Cardiac septum (tissue), 1 donor: Measurements from ENCODE around the gene CD14. TPM values are rescaled to one million over a fixed set of nuclear protein-coding genes. Genes with fewer than 3 reads are reported as not detected.
"Not testable (repeated sequence)": the region's sequence is repeated elsewhere in the genome, so short reads cannot be mapped to it uniquely, and the experiment has no call there.

Source experiments
- DNase-seq: peaks from one replicate; pipeline ENCODE4 v3.0.0-alpha.2; 2020; ENCODE audit warnings: low spot score
- intact Hi-C: fragments of 100-400 bp; cut with DNase I; formaldehyde crosslinking; loops from one replicate; pipeline ENCODE4 v1.14.0; 2022
- microRNA-seq: library from miRNA; unstranded; fragments of <30 nt; microRNA quantifications from one replicate; pipeline ENCODE4 v1.2.0, GENCODE V29; 2020
- total RNA-seq: library from RNA; stranded (reverse); fragmentation: NEBNext Ultra II Directional; extraction: Animal tissue kit (Norgen Biotek cat#: 25700); gene quantifications from one replicate; pipeline ENCODE4 v1.2.1, GENCODE V29; 2021
- donor health status: DM: no; HTN: no; CAD: no.

The CD14 gene
- total RNA-seq, 1 donor from 2014 or later = 29.6 TPM

GRCh38 chr5:140603734-140604133, 29.2 kb downstream of the CD14 start:
- DNase-seq = no peak
- intact Hi-C loops = no loop called here

GRCh38 chr5:140603446-140603698, 29.6 kb downstream of the CD14 start:
- DNase-seq, intact Hi-C loops: not testable (repeated sequence)

GRCh38 chr5:140602147-140602546, 30.8 kb downstream of the CD14 start:
- no peak for DNase-seq
- intact Hi-C loops = no loop called here

GRCh38 chr5:140600096-140600495, 32.9 kb downstream of the CD14 start:
- intact Hi-C loops = no loop called here
- DNase-seq = no peak

- intact Hi-C loops = no loop called here
- DNase-seq = no peak
Measured at GRCh38 chr5:140598836-140599235, 34.1 kb downstream of the CD14 start.

- DNase-seq = no peak
- intact Hi-C loops = no loop called here
Measured at GRCh38 chr5:140596321-140596741, 36.6 kb downstream of the CD14 start.

- no peak for DNase-seq
- intact Hi-C loops = no loop called here
Measured at GRCh38 chr5:140595538-140596300, 37.3 kb downstream of the CD14 start.

- DNase-seq = no peak
Measured at GRCh38 chr5:140594169-140594568, 38.8 kb downstream of the CD14 start.

GRCh38 chr5:140593070-140593469, 39.9 kb downstream of the CD14 start:
- DNase-seq, intact Hi-C loops: not testable (repeated sequence)

More at GRCh38 chr5:140594169-140594568, 38.8 kb downstream of the CD14 start:
- intact Hi-C loops = no loop called here

- DNase-seq = no peak
- intact Hi-C loops = no loop called here
Measured at GRCh38 chr5:140591747-140592372, 41.1 kb downstream of the CD14 start.

- intact Hi-C loops = no loop called here
- DNase-seq = no peak
Measured at GRCh38 chr5:140590861-140591260, 42.1 kb downstream of the CD14 start.

GRCh38 chr5:140588311-140589070, 44.5 kb downstream of the CD14 start:
- intact Hi-C loops = no loop called here
- DNase-seq = no peak

GRCh38 chr5:140587495-140587894, 45.5 kb downstream of the CD14 start:
- no peak for DNase-seq

More at GRCh38 chr5:140587495-140587894, 45.5 kb downstream of the CD14 start:
- intact Hi-C loops = no loop called here

Small RNA genes lying within 50 kb of the gene (microRNA-seq; reads per million reads assigned to microRNA genes)
- not detected for gene MIR3655

Other genes starting within 250 kb of the CD14 start
- 73.0 TPM for gene ANKHD1, start 231.3 kb downstream of the CD14 start, total RNA-seq
- gene EIF4EBP3, start 85.5 kb downstream of the CD14 start, total RNA-seq = 20.6 TPM
- gene SRA1, start 75.7 kb downstream of the CD14 start, total RNA-seq = 31.8 TPM
- 18.4 TPM for gene APBB3, start 68.6 kb downstream of the CD14 start, total RNA-seq
- 81.8 TPM for gene SLC35A4, start 68.3 kb downstream of the CD14 start, total RNA-seq
- gene TMCO6, start 6.3 kb upstream of the CD14 start, total RNA-seq = 3.6 TPM
- 101 TPM for gene NDUFA2, start 14.5 kb upstream of the CD14 start, total RNA-seq
- gene IK, start 14.7 kb upstream of the CD14 start, total RNA-seq = 81.9 TPM
- gene WDR55, start 31.7 kb upstream of the CD14 start, total RNA-seq = 12.0 TPM
- gene DND1, start 40.4 kb upstream of the CD14 start, total RNA-seq = 0.48 TPM
- gene HARS1, start 58.2 kb upstream of the CD14 start, total RNA-seq = 37.8 TPM
- 29.7 TPM for gene HARS2, start 58.3 kb upstream of the CD14 start, total RNA-seq
- gene ZMAT2, start 67.3 kb upstream of the CD14 start, total RNA-seq = 36.4 TPM
- gene PCDHA1, start 153.0 kb upstream of the CD14 start, total RNA-seq = 0.08 TPM
- not detected for gene PCDHA2, start 161.7 kb upstream of the CD14 start, total RNA-seq
- 0.11 TPM for gene PCDHA3, start 167.9 kb upstream of the CD14 start, total RNA-seq
- gene PCDHA4, start 173.9 kb upstream of the CD14 start, total RNA-seq = 0.05 TPM
- 0.11 TPM for gene PCDHA5, start 188.4 kb upstream of the CD14 start, total RNA-seq
- 0.11 TPM for gene PCDHA6, start 194.8 kb upstream of the CD14 start, total RNA-seq
- gene PCDHA7, start 201.1 kb upstream of the CD14 start, total RNA-seq = not detected
- not detected for gene PCDHA8, start 208.0 kb upstream of the CD14 start, total RNA-seq
- gene PCDHA9, start 215.2 kb upstream of the CD14 start, total RNA-seq = 0.03 TPM
- gene PCDHA10, start 222.7 kb upstream of the CD14 start, total RNA-seq = 0.30 TPM
- not detected for gene PCDHA11, start 235.8 kb upstream of the CD14 start, total RNA-seq
- gene PCDHA12, start 242.1 kb upstream of the CD14 start, total RNA-seq = 0.05 TPM
- not detected for gene PCDHA13, start 248.9 kb upstream of the CD14 start, total RNA-seq